Endodermal cell (in vitro differentiated cells): ENCODE results near the gene ZNF324. TPM values are rescaled to one million over a fixed set of nuclear protein-coding genes. Genes with fewer than 3 reads are reported as not detected.
A peak's percentile ranks its signal among the peaks of the same experiment; 100 is the strongest.

ENCODE experiments used
- DNase-seq: peaks from one replicate; pipeline ENCODE4 v3.0.0-alpha.2; 2017
- H3K27ac ChIP-seq: 2 replicates; pipeline ENCODE4 v1.5.1; 2013; ENCODE audit warnings: mild to moderate bottlenecking, low read depth, low read length, moderate library complexity
- H3K27me3 ChIP-seq: 2 replicates; pipeline ENCODE4 v1.6.1; 2013; ENCODE audit warnings: mild to moderate bottlenecking, low read length, moderate library complexity; ENCODE audit not compliant: insufficient read depth, control insufficient read depth, poor library complexity, severe bottlenecking
- H3K36me3 ChIP-seq: 2 replicates; pipeline ENCODE4 v1.7.0; 2013; ENCODE audit warnings: mild to moderate bottlenecking, low read length, moderate library complexity; ENCODE audit not compliant: control insufficient read depth, insufficient read depth
- H3K4me1 ChIP-seq: one replicate; pipeline ENCODE4 v1.7.0; 2013; ENCODE audit warnings: low read length; ENCODE audit not compliant: control insufficient read depth, insufficient read depth
- H3K4me3 ChIP-seq: 2 replicates; pipeline ENCODE4 v1.5.1; 2013; ENCODE audit warnings: mild to moderate bottlenecking, low read length, moderate library complexity
- H3K9ac ChIP-seq: 2 replicates; pipeline ENCODE4 v1.6.1; 2013; ENCODE audit warnings: mild to moderate bottlenecking, low read length, moderate library complexity; ENCODE audit not compliant: poor library complexity, severe bottlenecking; ENCODE audit errors: extremely low read depth
- H3K9me3 ChIP-seq: 2 replicates; pipeline ENCODE4 v1.6.1; 2013; ENCODE audit warnings: mild to moderate bottlenecking, low read length, moderate library complexity; ENCODE audit not compliant: control insufficient read depth
- H3K27ac Mint-ChIP-seq: 2 replicates; pipeline ENCODE4 v1.8.0; 2020; ENCODE audit warnings: mixed read lengths
- H3K27me3 Mint-ChIP-seq: 2 replicates; pipeline ENCODE4 v1.8.0; 2021; ENCODE audit warnings: mild to moderate bottlenecking, mixed read lengths; ENCODE audit not compliant: insufficient read depth
- H3K36me3 Mint-ChIP-seq: 2 replicates; pipeline ENCODE4 v1.8.0; 2020; ENCODE audit warnings: low read depth, mixed read lengths
- H3K4me1 Mint-ChIP-seq: 2 replicates; pipeline ENCODE4 v1.8.0; 2020; ENCODE audit warnings: mixed read lengths
- H3K4me3 Mint-ChIP-seq: 2 replicates; pipeline ENCODE4 v1.8.0; 2020; ENCODE audit warnings: mild to moderate bottlenecking, moderate library complexity, mixed read lengths
- H3K9me3 Mint-ChIP-seq: 2 replicates; pipeline ENCODE4 v1.8.0; 2020; ENCODE audit warnings: mild to moderate bottlenecking, mixed read lengths
- CTCF ChIP-seq: fragments of 200-600 bp; sonication (generic); conservative IDR thresholded peaks from 2 replicates; pipeline ENCODE4 v1.5.0; 2021; ENCODE audit warnings: antibody characterized with exemption, mild to moderate bottlenecking
- WGBS, 2 experiments: methylation state at CpG; one replicate each; pipeline versions ENCODE4 v1.1.5 to v1.1.7; 2013; ENCODE audit warnings: missing lambda C conversion rate in 2 of 2, mixed read lengths in 1 of 2; ENCODE audit not compliant: insufficient coverage in 1 of 2, insufficient read length in 1 of 2; 5-methylcytosine and 5-hydroxymethylcytosine counted together
- total RNA-seq, 2 donors: library from RNA; stranded (reverse); fragmentation: NEBNext Ultra II Directional in 1 of 2; extraction: Animal tissue kit (Norgen Biotek cat#: 25700) in 1 of 2; gene quantifications; 2 replicates in 1 of 2; 3 replicates in 1 of 2; pipeline ENCODE4 v1.2.1, GENCODE V29; 2021

The ZNF324 gene
- total RNA-seq, 2 donors from 2014 or later = 7.0 to 8.7 TPM

DNA sequence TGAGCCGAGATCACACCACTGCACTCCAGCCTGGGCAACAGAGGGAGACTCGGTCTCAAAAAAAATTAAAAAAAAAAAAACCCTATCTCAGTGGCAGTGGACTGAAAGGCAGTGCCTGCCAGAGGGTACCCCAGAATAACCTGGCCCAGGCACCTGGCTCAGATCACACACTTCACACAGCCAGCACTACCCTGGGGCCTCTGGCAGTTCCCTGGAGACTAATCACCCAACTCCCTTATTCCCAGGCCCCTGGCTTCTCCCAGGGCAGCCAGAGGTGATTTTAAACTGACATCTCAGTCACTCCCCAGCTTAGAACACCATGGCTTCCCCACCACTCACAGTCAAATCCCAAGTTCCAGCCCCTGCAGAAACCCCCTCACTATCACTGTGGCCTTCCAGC lies 48.4 kb downstream of the ZNF324 start:
- Histone ChIP-seq H3K27me3 (no peaks in the 10 kb centered on the region), H3K27ac (no peak overlapping the region), H3K4me1 (peaks cover 4% of the 10 kb centered on the region), H3K4me3 (no peak overlapping the region), H3K9ac (no peak overlapping the region), H3K36me3 (peaks cover 9% of the 10 kb centered on the region), H3K9me3 (no peaks in the 10 kb centered on the region)
- Mint-ChIP-seq H3K36me3 (peaks cover 15% of the 10 kb centered on the region), H3K27me3 (peaks cover 2% of the 10 kb centered on the region), H3K4me3 (peak overlapping the region; percentile 62), H3K27ac (peak overlapping the region; percentile 73), H3K9me3 (no peaks in the 10 kb centered on the region), H3K4me1 (peaks cover 16% of the 10 kb centered on the region)
- 90% methylated on average over 2 of the region's 2 CpGs; no CpG with 5 or more reads in 1 of the 2 experiments for WGBS, 2 experiments
- no peak for TF ChIP-seq CTCF
- DNase-seq = no peak

DNA sequence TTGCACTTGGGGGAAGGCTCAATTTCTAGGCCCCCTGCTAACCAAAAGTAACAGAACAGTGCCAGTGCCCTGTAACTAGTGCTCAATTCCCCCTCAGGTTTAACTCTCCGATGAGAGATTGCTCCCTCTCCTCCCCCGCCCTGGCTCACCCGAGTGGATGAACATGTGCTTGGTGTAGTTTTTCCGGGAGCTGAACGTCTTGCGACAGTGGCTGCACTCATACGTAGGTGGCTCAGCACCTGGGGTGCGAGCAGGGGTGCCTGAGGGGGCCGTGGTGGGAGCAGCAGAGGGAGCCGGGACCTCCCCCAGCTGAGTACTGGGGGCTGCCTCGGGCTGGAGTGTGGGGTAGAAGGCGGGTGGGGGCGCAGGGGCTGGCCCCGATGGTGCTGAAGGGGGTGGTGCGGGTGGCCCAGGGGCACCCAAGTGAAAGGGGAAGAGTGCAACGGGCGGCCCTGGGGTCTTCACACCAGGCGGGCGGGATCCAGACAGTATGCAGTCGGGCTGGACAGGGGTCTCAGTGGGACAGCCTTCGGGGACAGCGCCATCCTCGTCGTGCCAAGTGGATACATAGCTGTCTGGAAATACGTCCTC lies 49.5 kb downstream of the ZNF324 start:
- peaks cover 4% of the 10 kb centered on the region for H3K4me1 ChIP-seq
- no peaks in the 10 kb centered on the region for H3K27me3 ChIP-seq
- no peaks in the 10 kb centered on the region for H3K9me3 Mint-ChIP-seq
- no peak for DNase-seq
- no peak overlapping the region for H3K4me3 ChIP-seq
- H3K9me3 ChIP-seq = no peaks in the 10 kb centered on the region
- H3K27me3 Mint-ChIP-seq = no peaks in the 10 kb centered on the region
- peaks cover 9% of the 10 kb centered on the region for H3K36me3 ChIP-seq
- peak overlapping the region; percentile 62 for H3K4me3 Mint-ChIP-seq
- peaks cover 15% of the 10 kb centered on the region for H3K36me3 Mint-ChIP-seq
- TF ChIP-seq CTCF = no peak
- no peak overlapping the region for H3K27ac Mint-ChIP-seq
- WGBS, 2 experiments = 91 to 94% methylated on average over 14 to 25 of the region's 25 CpGs
- H3K9ac ChIP-seq = no peak overlapping the region
- peaks cover 18% of the 10 kb centered on the region for H3K4me1 Mint-ChIP-seq
- H3K27ac ChIP-seq = no peak overlapping the region

GRCh38 chr19:58516964-58517833 lies 50.3 kb downstream of the ZNF324 start:
- Histone ChIP-seq H3K9me3 (no peaks in the 10 kb centered on the region), H3K36me3 (peaks cover 9% of the 10 kb centered on the region), H3K4me3 (no peak overlapping the region), H3K9ac (no peak overlapping the region), H3K4me1 (peaks cover 4% of the 10 kb centered on the region), H3K27ac (no peak overlapping the region), H3K27me3 (no peaks in the 10 kb centered on the region)
- H3K4me1 Mint-ChIP-seq = peaks cover 23% of the 10 kb centered on the region
- DNase-seq = no peak
- no peaks in the 10 kb centered on the region for H3K27me3 Mint-ChIP-seq
- H3K4me3 Mint-ChIP-seq = peak overlapping the region; percentile 96
- WGBS, 2 experiments = 96 to 98% methylated on average over 30 to 65 of the region's 65 CpGs
- TF ChIP-seq CTCF = peak; percentile 54
- H3K27ac Mint-ChIP-seq = no peak overlapping the region
- no peaks in the 10 kb centered on the region for H3K9me3 Mint-ChIP-seq
- H3K36me3 Mint-ChIP-seq = peaks cover 15% of the 10 kb centered on the region
